Measurements from ENCODE around the gene TRPM8.

TRPM8 gene

GRCh38 chr2:233999182-233999581 is 82.0 kb downstream of the TRPM8 start:
- H3K4me3 ChIP-seq (ENCODE audit: low read depth, low read length), result no peak overlapping the region
- no peak for TF ChIP-seq CTCF (IDR thresholded peaks at IDR 0.05; ENCODE audit: low read depth, low read length)

GRCh38 chr2:234001380-234002160 is 84.4 kb downstream of the TRPM8 start:
- TF ChIP-seq CTCF (IDR thresholded peaks at IDR 0.05; ENCODE audit: low read depth, low read length), result no peak
- H3K4me3 ChIP-seq (ENCODE audit: low read depth, low read length), result no peak overlapping the region

- H3K4me3 ChIP-seq (ENCODE audit: low read depth, low read length), result no peak overlapping the region
- no peak for TF ChIP-seq CTCF (IDR thresholded peaks at IDR 0.05; ENCODE audit: low read depth, low read length)
These were observed 85.1 kb downstream of the TRPM8 start for GRCh38 chr2:234002281-234002680.

- TF ChIP-seq CTCF (IDR thresholded peaks at IDR 0.05; ENCODE audit: low read depth, low read length), result no peak
- no peak overlapping the region for H3K4me3 ChIP-seq (ENCODE audit: low read depth, low read length)
These were observed 86.9 kb downstream of the TRPM8 start for GRCh38 chr2:234003972-234004617.

- no peak for TF ChIP-seq CTCF (IDR thresholded peaks at IDR 0.05; ENCODE audit: low read depth, low read length)
- no peak overlapping the region for H3K4me3 ChIP-seq (ENCODE audit: low read depth, low read length)
These were observed 88.0 kb downstream of the TRPM8 start for GRCh38 chr2:234005126-234005525.

- no peak for TF ChIP-seq CTCF (IDR thresholded peaks at IDR 0.05; ENCODE audit: low read depth, low read length)
- H3K4me3 ChIP-seq (ENCODE audit: low read depth, low read length), result no peak overlapping the region
These were observed 89.3 kb downstream of the TRPM8 start for GRCh38 chr2:234006501-234006900.

- H3K4me3 ChIP-seq (ENCODE audit: low read depth, low read length), result no peak overlapping the region
These were observed 97.3 kb downstream of the TRPM8 start for GRCh38 chr2:234014427-234014826.

More at GRCh38 chr2:234014427-234014826, 97.3 kb downstream of the TRPM8 start:
- TF ChIP-seq CTCF (IDR thresholded peaks at IDR 0.05; ENCODE audit: low read depth, low read length), result no peak
